ENCODE results near the gene TMEM214.

The TMEM214 gene

GRCh38 chr2:27088634-27089033, 55.9 kb downstream of the TMEM214 start:
- H3K27me3 ChIP-seq (ENCODE audit: insufficient read depth, poor library complexity, severe bottlenecking) = no peaks in the 10 kb centered on the region
- TF ChIP-seq SPI1 (IDR thresholded peaks at IDR 0.05; ENCODE audit: borderline replicate concordance, low read depth) (no peak), REST (IDR thresholded peaks at IDR 0.05; ENCODE audit: insufficient replicate concordance, low read depth) (no peak), CTCF (IDR thresholded peaks at IDR 0.05; ENCODE audit: insufficient read depth, low read length) (no peak), POLR2AphosphoS5 (IDR thresholded peaks at IDR 0.05; ENCODE audit: low read depth) (no peak), GABPA (IDR thresholded peaks at IDR 0.05; ENCODE audit: low read depth) (no peak)
- no peak for DNase-seq (ENCODE audit: low read depth in 1 of 2, low spot score in 1 of 2)
- H3K27ac ChIP-seq (replicated peaks) = no peak overlapping the region
- H3K4me3 ChIP-seq (replicated peaks; ENCODE audit: insufficient read depth, low read length) = no peak overlapping the region

- no peak for DNase-seq (ENCODE audit: low read depth in 1 of 2, low spot score in 1 of 2)
- Histone ChIP-seq H3K4me3 (replicated peaks; ENCODE audit: insufficient read depth, low read length) (no peak overlapping the region), H3K27ac (replicated peaks) (no peak overlapping the region), H3K27me3 (ENCODE audit: insufficient read depth, poor library complexity, severe bottlenecking) (no peaks in the 10 kb centered on the region)
- no peak for TF ChIP-seq REST (IDR thresholded peaks at IDR 0.05; ENCODE audit: insufficient replicate concordance, low read depth)
- no peak for TF ChIP-seq GABPA (IDR thresholded peaks at IDR 0.05; ENCODE audit: low read depth)
- no peak for TF ChIP-seq SPI1 (IDR thresholded peaks at IDR 0.05; ENCODE audit: borderline replicate concordance, low read depth)
- no peak for TF ChIP-seq POLR2AphosphoS5 (IDR thresholded peaks at IDR 0.05; ENCODE audit: low read depth)
- TF ChIP-seq CTCF (IDR thresholded peaks at IDR 0.05; ENCODE audit: insufficient read depth, low read length) = no peak
These were observed 56.6 kb downstream of the TMEM214 start for GRCh38 chr2:27089111-27089954.

All from HL-60 (cell line).